ENCODE measurements around the gene ITGB1.

- TF ChIP-seq CTCF (conservative IDR thresholded peaks at IDR 0.05 in 1 of 2, IDR thresholded peaks at IDR 0.05 in 1 of 2; ENCODE audit: extremely low read depth in 1 of 2, insufficient read depth in 1 of 2, low read depth in 1 of 2, low read length in 2 of 2): no peak
- no peak for TF ChIP-seq EZH2 (IDR thresholded peaks at IDR 0.05; ENCODE audit: borderline replicate concordance, low read length)
These were observed 70.5 kb downstream of the ITGB1 start for GRCh38 chr10:32887481-32887880.

Measured in mammary epithelial cell (primary cell).